ENCODE measurements around the gene HPCA.

The HPCA gene

DNA sequence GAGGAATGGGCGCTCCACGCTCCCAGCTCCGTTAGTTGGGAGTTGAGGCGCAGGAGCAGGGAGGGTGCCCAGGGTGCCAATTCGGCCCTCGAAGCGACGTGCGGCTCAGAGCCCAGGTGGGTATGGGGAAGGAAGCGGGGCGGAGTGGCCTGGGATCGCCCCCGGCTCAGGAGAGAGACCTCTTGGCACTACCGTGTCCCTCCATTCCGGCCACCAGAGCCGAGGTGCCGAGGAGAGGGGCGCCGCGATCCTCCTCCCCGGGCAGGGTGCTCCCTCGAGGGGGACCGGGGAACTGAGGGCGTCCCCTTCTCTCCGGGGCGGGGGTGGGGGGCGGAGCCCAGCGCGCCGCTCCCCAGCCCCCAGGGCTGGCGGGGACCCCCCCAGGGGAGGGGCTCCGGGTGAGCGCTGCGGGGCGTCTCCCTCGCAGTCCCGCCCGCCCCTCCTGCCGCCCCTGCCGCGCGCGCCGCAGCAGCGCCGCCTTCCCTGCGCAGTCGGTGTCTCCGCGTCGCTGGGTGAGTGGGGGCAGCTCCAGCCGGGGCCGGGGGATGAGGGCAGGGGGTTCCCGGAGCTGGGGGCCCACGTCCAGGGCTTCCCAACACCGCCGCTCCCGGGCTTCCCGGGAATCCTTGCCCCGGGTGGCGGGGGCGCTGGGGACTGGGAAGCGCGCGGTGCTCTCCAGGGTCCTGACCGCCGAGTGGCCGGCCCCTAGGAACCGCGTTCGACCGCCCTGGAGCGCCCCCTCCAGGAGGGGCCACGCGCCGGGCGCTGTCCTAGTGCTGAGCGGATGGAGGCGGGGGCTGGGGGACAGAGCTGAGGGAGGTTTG, at the start of gene HPCA:
HPCA (plus strand) TSS at position 488 of the 824 bp plus-strand sequence. CDS start 2,408 bp downstream, outside the sequence.
- peak; percentile 30 for DNase-seq (ENCODE audit: low spot score)

DNA sequence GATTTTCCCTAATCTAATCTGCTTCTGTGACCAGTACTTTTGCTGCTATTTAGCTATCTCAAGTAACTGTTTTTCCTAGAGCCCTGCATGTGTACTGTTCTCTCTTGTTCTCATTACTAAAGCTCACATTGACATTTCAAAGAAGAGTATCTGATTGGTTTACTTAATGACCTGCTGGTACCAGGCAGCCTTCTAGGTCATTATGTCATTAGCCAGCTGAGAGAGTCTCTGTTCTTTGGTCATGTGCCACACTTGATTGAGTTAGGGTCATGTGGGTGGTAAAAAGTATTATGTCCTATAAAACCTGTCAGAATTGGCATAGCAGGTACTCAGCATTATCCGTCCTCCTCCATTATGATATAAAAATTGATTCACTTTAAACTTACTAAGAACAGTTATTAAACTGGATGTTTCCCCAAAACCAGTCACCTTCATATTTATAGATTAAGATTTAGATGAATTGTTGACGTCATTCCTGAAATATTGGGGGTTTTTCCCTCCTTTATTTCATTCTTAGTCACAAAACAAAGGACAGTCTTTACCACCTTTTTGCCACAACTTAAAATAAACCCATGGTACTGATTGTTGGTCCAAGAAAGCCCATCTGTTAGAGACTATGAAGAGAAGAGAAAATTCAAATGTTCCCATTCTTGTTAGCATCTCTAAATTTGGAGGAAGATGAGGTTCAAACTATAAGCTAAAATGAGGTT, 37.8 kb upstream of the HPCA start:
- DNase-seq (ENCODE audit: low spot score) = no peak

DNA sequence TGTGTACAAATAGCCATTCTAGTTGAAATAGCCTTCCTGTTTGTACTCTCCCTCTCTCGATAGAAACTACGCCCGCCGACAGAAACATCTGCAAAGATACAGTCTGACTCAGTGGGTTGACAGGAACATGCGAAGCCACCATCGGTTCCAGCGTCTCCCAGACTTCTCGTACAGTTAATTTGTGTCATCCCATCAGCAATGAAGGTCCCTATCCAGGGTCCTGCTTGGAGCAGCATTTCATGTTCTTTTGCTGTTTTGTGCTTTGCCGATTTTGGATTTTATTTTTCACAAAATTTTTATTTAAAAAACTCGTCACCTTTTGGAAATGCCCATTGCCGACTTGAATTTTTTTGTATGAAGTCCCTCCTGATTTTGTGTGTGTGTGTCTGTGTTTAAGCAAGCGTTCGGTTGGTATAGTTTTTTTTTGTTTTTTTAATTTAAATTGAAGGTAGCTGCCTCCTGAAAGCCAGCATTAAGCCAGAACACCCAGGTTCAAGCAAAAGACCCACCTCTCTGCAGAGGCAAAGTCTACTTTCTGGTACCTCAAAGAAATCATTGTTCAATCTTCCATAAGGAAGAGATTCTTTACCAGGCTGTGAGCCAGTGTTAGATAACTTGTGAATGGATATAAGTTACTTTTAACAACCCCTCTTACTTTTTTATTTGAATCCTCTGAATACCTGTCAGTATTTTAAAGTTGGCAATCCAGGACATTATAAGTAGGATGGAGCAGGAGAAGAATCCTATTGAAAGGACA, 30.3 kb upstream of the HPCA start:
- DNase-seq (ENCODE audit: low spot score) = no peak

- no peak for DNase-seq (ENCODE audit: low spot score)
Observed at GRCh38 chr1:32858136-32858535, 28.2 kb upstream of the HPCA start.

GRCh38 chr1:32858791-32859190, 27.5 kb upstream of the HPCA start:
- DNase-seq (ENCODE audit: low spot score) = no peak

DNA sequence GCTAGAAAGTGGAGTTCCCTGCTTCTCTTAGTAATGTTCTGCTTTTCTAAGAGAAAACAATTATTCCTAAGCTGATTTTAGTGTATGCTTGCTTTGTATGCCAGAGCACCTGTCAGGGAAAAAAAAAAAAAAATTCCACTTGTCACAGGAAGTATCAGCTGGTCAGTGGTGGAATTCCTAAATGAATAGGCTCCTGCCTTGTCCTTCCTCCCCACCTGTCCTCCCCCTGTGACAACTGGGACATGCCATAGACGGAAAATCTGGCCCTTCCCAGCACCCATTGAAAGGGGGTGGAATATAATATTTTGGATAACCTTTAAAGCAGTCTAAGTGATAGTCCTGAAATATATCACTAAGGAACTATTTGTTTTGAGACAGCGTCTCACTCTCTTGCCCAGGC, 26.4 kb upstream of the HPCA start:
- no peak for DNase-seq (ENCODE audit: low spot score)

GRCh38 chr1:32860566-32860965, 25.7 kb upstream of the HPCA start:
- no peak for DNase-seq (ENCODE audit: low spot score)

DNA sequence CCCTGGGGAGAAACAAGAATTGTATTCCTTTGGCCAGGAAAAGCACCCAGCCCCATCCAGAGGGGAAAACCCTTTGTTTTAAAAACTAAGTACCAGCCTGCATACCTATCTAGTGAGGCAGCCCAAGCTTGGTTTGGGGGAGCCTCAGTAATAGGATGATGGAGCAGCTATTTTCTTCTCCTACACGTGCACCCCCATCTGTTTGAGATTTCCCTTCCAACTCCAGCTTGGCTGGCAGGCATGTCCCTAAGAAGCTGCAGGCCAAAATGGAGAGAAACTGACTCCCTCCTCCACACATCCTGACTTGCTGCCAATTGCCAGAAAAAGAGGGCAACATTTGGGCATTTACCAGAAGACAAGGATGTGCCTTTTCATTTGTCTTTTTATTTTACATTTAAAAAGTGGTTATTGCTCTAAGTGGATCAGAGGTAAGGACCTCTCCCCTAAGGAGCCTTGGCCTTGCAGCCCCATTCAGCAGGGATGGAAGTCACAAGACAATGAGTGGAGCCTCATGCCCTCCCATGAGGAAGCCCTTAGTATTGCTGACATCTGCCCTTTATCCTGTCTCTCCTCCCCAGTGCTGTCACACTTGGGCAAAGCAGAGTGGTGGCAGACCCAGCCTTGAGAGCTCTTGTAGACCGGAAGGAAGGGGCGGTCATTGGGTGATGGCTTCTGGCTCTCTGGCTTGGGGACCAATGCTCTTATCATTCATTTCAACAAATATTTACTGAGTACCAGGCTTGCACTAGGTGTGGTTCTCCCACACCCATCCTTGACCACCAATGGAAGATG, 24.2 kb upstream of the HPCA start:
- no peak for DNase-seq (ENCODE audit: low spot score)

DNA sequence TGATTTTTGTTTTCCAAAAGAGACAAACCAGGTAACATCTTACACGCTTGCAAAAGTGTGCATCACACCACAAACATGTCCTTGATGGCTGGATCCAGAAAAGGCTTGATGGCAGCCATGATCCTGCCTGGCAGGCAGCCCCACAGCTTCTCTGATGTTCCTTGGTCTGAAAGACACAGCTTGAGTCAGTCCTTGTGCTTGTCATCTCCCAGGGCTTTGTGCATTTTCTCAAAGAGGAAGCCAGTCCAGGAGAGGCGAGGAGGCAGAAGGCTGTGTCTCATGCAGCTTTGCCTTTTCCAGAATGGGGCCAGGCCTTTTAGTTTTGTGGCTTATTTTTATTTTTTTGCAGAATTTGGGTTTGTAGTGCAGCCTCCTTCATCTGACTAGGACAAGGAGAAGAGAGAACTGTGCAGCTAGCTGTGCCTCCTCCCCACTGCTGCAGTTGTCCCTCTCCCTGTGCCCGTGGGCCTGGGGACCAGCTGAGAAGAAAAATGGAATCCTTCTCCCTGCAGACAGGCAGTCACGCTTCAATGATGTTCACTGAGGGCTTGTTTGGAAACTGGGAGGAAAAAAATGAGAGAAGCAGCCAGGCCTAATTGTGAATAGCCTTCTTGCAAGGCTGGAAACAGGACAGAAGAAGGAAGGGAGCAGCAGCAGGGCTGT, 22.9 kb upstream of the HPCA start:
- no peak for DNase-seq (ENCODE audit: low spot score)

DNA sequence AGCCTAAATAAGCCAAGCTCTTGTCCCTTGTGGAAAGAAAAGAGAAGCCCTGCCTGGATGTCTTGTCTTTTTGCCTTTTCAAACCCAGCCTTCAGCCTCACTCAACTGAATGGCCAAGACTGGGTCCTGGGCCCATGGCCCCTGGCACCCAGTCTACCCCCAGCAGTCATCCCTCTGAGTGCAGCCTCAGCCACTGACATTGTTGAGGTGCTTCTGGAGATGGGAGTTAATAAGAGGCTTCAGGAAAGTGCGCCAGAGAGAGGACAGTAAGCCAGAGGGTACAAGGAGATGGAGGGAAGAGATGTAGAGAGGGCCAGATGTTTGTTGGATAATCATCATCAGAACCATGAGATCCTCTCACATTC, 22.4 kb upstream of the HPCA start:
- DNase-seq (ENCODE audit: low spot score) = no peak

GRCh38 chr1:32864375-32865019, 21.8 kb upstream of the HPCA start:
- no peak for DNase-seq (ENCODE audit: low spot score)

DNA sequence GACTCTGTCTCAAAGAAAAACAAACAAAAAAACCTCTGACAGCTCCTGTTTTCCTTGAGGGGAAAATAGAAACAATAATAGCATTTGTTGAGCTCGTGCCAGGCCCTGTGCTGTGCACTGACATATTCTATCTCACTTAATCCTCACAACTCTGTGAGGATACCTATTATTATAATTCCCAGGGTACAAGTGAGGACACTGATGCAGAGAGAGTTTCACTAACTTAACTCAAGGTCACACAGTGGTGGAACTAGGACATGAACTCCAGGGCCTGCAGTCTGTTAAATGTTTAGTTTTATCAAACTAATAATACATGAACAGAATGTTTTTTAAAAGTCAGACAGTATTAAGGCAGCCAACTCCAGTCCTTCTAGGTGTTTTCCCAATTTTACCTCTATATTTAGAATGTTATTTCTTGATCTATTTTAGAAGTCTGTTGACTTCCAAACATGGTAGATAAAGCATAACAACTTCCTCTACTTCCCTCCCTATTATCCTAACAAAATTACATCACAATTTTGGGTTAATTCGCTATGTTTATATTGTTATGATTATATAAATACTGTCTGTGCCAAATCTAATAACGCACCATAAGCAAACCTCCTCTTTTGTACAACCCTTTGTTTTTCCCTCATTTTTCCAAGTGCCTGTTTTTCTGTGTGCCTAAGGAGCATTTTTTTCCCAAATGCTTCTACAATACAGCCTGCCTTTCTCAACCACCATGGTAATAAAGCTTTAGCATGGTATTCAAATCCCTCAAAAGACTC, 20.5 kb upstream of the HPCA start:
- DNase-seq (ENCODE audit: low spot score) = no peak

DNA sequence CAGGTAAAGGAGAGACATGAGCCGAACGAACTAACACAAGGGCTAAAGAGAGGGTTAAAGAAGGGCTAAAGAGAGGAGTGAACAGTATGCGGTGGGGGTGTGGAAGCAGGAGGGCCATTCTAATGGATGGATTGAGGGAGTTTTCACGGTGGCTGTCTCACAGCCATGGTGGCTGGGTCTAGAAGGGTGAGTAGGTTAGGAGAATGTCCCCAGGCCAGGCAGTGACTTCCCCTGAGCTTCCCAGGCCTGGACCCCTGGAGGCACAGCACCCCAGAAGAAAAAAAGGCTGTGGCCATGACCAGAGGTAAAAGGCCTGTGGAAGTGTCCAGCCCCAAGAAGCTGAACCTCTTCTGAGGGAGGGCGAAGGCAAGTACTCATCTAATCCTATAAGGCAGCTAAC, 19.1 kb upstream of the HPCA start:
- DNase-seq (ENCODE audit: low spot score) = no peak

DNA sequence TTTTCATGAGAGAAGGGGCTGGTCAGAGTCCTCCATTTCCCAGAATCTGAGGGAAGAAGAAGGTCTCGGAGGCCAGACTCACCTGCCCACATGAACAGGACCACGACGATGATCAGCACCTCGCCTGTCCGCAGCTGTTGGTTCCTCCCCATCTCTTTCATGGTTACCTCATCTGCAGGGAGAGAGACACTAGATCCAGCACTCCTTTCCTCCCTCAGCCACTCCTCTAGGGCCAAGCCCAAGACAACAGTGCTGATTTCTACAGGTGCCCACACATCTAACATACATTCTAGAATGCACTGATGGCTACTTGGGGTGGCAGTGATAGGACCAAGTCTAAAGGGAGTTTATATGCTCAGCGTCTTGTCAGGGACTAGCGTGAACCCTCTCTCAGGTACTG, 18.6 kb upstream of the HPCA start:
- no peak for DNase-seq (ENCODE audit: low spot score)

- DNase-seq (ENCODE audit: low spot score) = no peak
Observed at GRCh38 chr1:32868085-32868484, 18.2 kb upstream of the HPCA start.

DNA sequence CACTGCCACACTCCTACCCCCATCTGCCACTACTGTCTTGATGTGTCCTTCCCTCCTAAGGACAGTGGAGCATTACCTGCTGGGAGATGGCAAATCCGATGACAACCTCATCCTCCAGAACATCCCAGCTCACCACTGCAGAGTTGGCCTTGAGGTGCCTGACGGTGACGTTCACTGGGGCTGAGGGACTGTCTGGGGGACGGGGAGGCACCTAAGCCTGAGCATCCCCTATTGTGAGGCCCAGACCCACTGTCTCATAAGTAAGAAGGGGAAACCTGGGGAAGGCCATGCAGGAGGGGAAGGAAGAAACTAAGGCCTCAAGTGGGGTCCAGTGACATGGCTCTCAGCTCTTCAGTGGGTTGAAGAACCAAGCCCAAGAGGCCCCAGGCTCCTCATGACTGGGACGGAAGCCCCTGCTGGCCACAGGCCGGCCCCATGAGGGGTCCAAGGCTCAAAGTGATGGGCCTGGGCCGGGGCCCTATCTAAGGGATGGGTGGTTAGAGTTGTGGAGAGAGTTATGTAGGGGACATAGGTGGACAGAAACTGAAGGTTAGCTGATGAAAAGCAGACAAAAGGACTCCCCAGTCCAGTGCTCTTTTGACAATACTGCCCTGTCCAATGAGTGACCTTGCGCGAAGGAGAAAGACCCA, 17.4 kb upstream of the HPCA start:
- no peak for DNase-seq (ENCODE audit: low spot score)

- no peak for DNase-seq (ENCODE audit: low spot score)
Observed at GRCh38 chr1:32869923-32870614, 16.2 kb upstream of the HPCA start.

GRCh38 chr1:32870615-32871363, 15.5 kb upstream of the HPCA start, which contains the start of gene FNDC5:
Gene FNDC5, minus strand, starts transcription at chr1:32870912.
- DNase-seq (ENCODE audit: low spot score) = no peak

All from activated CD4-positive, alpha-beta T cell treated with anti-CD3 and anti-CD28 coated beads, Interleukin-2, Interleukin-4, amounts not matched to agents 100 ng/mL and 50 ng/mL, durations not matched to agents 16 hours and 8 hours (primary cell).